ENCODE data around the gene SLIT3. TPM values are rescaled to one million over a fixed set of nuclear protein-coding genes. Genes with fewer than 3 reads are reported as not detected.

The SLIT3 gene
- polyA plus RNA-seq, 3 donors: 49.7 to 63.8 (median 49.7) TPM

DNA sequence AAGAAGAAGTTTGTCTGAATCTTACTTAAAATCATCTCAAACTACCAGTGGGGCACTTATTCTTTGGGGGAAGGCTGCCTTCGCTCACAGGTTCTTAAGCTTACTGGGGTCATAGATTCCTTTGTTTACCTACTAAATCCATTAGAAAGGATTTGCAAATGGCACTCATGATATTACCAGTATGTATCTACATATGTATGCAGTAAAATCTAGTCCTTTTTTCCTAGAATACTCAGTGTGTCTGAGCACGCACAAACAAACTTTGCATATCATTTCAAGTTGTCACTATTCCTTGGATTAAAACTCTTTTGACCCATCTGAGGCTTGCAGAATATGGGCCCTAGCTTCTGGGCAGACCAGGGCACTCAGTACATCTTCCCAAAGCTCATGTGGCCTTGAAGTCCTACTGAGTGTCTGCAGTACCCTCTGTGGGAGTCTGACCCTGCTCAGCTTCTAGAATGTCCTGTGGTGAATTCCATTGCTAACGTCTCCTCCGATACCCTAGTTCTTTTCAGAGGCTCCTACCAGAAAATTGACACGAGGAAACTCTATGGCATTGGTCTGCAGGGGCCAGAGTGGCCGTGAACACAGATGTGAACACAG is 297.9 kb downstream of the SLIT3 start:
- no peak for DNase-seq (ENCODE audit: extremely low read depth in 1 of 11, low read depth in 9 of 11, low spot score in 4 of 11)

GRCh38 chr5:169001394-169001793 is 299.5 kb downstream of the SLIT3 start:
- no peak for DNase-seq (ENCODE audit: extremely low read depth in 1 of 11, low read depth in 9 of 11, low spot score in 4 of 11)

GRCh38 chr5:168995024-168995423 is 305.9 kb downstream of the SLIT3 start:
- DNase-seq (ENCODE audit: extremely low read depth in 1 of 11, low read depth in 9 of 11, low spot score in 4 of 11): no peak

- peak in 1 of 11 donors; percentile 37 for DNase-seq (ENCODE audit: extremely low read depth in 1 of 11, low read depth in 9 of 11, low spot score in 4 of 11)
Observed at GRCh38 chr5:168992687-168993086, 308.3 kb downstream of the SLIT3 start.

DNA sequence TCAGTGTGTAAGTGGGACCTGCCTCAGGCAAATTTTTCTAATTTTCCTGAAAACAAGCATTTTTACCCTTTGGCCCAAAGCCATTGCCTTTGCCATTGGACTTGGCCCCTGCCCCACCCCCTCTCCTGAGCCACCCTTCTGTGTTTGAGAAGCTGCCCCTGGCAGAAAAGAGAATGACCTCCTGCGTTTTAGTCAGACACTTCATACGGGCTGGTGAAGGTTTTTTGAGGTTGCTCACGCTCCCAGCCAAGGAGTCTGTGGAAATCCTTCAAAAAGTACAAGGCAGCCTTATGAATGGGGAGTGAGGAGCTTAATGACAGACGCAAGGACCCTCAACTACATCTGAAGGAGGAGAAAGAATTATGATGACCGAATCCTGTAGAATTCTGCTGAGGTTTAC is 308.9 kb downstream of the SLIT3 start:
- DNase-seq (ENCODE audit: extremely low read depth in 1 of 11, low read depth in 9 of 11, low spot score in 4 of 11): no peak

DNA sequence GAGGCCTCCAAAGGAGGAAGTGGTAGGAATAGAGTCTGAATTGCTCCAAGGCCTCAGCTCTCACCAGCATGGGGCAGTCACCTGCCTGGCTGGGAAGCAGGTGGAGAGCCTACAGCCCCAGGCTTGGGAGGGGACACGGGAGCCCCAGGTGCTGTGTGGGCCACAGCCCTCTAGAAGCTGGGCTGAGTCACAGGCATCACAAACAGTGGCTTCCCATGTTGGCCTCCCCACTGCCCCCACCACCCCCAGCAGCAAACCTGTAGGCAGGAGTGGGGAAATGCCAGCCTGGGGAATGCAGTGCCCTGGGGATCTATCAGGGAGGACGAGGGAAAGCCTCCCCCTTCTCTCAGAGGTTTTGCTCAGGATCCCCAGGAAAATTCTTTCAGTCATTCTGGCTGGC is 309.6 kb downstream of the SLIT3 start:
- no peak for DNase-seq (ENCODE audit: extremely low read depth in 1 of 11, low read depth in 9 of 11, low spot score in 4 of 11)

DNA sequence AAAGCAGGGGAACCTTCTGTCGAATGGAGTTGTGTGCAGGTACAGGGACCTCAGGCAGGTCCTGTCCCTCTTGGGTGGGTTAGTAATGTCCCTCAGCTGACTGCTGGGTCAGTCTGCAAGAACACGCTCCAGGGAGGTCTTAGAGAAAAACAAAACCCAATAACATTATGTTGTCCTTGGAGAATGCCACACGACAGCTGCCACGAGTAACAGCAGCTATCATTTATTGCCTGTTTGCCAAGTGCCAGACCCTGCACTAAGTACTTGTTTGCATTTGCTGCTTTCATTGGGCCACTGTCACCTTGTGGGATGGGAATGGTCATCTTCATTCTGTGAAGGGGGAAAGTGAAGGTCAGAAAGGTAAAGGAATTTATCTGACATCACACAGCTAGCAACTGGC is 310.3 kb downstream of the SLIT3 start:
- no peak for DNase-seq (ENCODE audit: extremely low read depth in 1 of 11, low read depth in 9 of 11, low spot score in 4 of 11)

- no peak for DNase-seq (ENCODE audit: extremely low read depth in 1 of 11, low read depth in 9 of 11, low spot score in 4 of 11)
Observed at GRCh38 chr5:168989731-168990505, 311.0 kb downstream of the SLIT3 start.

DNA sequence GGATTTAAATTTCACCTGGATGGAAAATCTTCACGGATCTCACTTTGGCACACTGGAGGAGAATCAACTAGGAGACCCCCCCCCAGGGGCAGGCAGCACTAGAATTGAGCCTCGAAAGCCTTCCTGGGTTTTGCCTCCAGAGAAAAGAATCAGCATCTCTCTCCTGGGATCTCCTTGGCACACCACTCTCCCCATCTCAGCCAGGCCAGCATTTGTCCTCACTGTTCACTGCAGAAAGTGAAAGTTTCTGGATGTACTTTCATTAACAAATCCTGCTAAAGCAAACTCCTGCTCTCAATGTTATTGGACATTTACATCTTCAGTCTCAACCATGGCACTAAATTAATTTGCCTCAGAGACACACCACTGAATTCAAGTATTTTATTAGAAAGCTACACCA is 312.2 kb downstream of the SLIT3 start:
- DNase-seq (ENCODE audit: extremely low read depth in 1 of 11, low read depth in 9 of 11, low spot score in 4 of 11): no peak

GRCh38 chr5:168987543-168988300 is 313.2 kb downstream of the SLIT3 start:
- DNase-seq (ENCODE audit: extremely low read depth in 1 of 11, low read depth in 9 of 11, low spot score in 4 of 11): peak in 5 of 11 donors; percentile 58 to 74 (median 60)

DNA sequence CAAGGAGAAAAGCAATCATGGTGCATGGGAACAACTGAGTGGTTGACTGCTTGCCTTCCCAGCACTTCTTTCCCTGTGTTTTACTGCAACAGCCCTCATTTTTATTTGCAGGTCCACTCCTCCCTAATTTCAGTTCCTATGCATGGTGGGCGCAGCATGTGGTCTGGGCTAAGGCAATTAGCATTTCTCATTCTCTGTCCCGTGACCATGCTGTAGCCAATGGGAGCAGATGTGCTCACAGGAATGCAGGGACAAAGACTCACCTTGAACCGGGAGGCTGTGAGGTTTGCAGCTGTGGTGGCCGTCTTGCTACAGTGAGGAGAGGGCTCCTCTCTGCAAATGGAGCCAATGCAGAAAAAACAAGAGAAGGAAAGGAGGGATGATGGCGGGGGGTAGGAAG is 315.5 kb downstream of the SLIT3 start:
- DNase-seq (ENCODE audit: extremely low read depth in 1 of 11, low read depth in 9 of 11, low spot score in 4 of 11): no peak

- DNase-seq (ENCODE audit: extremely low read depth in 1 of 11, low read depth in 9 of 11, low spot score in 4 of 11): no peak
Observed at GRCh38 chr5:168984135-168984675, 316.7 kb downstream of the SLIT3 start.

GRCh38 chr5:168979135-168979534 is 321.8 kb downstream of the SLIT3 start:
- no peak for DNase-seq (ENCODE audit: extremely low read depth in 1 of 11, low read depth in 9 of 11, low spot score in 4 of 11)

DNA sequence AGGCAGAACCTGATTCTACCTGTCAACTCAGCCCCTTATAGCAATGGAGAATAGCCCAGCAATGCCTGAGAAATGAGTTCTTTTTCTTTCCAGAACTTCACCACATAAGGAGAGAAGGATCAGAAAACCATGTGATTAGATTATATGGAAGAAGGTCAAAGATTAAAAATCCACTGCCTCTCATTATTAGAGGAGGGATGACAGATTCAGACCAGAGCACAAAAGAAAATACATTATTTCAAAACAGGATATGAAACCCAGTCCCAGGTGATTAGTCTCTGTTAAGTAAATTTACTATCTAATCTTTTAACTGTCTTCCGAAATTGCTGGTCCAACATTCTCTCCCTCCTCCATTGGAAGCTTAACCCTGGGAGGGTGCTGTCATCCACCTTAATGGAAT is 322.4 kb downstream of the SLIT3 start:
- DNase-seq (ENCODE audit: extremely low read depth in 1 of 11, low read depth in 9 of 11, low spot score in 4 of 11): no peak

DNA sequence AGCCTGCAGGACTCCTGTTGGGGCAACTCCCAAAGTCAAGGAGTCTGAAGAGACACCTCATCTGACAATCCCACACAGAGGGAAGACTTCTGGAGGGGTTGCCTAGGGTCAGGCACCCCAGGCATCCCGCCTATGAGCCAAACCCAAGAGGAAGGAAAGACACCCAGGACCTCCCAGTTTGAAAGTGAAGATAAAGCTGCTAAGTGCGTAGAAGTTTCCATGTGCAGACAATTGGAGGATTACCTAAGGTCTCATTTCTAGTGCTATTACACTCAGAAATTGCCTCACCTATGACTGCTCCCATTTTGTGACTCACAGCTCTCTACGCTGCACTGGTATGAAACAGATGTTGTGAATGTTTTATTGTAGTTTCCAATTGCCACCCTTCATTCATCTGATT is 322.9 kb downstream of the SLIT3 start:
- DNase-seq (ENCODE audit: extremely low read depth in 1 of 11, low read depth in 9 of 11, low spot score in 4 of 11): no peak

GRCh38 chr5:168976311-168976970 is 324.5 kb downstream of the SLIT3 start:
- DNase-seq (ENCODE audit: extremely low read depth in 1 of 11, low read depth in 9 of 11, low spot score in 4 of 11): no peak

DNA sequence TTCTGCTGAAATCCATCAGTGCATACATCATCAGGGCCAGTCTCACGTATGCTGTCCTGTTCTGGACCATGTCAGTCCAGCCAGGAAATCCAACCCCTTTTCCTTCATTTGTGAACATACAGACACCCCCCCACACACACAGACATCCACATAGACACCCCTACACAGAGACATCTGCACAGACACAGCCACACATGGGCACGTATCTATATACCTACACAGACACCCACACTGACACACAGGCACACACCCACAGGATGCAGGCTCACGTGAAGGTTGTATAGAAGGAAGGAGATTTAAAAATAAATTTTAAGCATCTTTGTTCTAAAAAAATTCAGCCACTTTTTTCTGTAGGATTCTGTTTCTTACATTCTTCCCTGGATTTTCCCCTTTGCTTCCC is 325.6 kb downstream of the SLIT3 start:
- DNase-seq (ENCODE audit: extremely low read depth in 1 of 11, low read depth in 9 of 11, low spot score in 4 of 11): no peak

GRCh38 chr5:168974082-168974481 is 326.9 kb downstream of the SLIT3 start:
- DNase-seq (ENCODE audit: extremely low read depth in 1 of 11, low read depth in 9 of 11, low spot score in 4 of 11): no peak

DNA sequence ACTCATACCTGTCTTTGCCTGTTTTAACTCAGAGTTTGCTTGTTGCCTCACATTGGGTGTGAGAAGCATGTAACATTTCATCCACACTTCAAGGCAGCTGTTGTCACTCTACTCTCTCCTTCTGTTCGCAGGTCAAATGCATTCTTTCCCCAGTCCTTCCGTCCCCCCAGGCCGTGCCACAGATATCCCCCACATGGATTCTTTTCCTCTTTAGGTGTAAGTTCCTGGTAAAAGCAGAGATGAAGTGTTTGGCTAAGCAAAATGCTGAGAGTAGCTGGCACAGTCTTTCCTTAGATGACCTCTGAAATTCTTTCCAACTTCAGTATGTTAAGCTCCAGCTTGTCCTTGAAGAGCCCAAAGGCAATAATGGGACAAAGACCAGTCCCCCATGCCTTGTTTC is 328.2 kb downstream of the SLIT3 start:
- no peak for DNase-seq (ENCODE audit: extremely low read depth in 1 of 11, low read depth in 9 of 11, low spot score in 4 of 11)
